ENCODE data around the gene ACTC1.

GRCh38 chr15:34810443-34811129 lies 15.2 kb upstream of the ACTC1 start:
- TF ChIP-seq CTCF (IDR thresholded peaks at IDR 0.05) (no peak), POLR2A (IDR thresholded peaks at IDR 0.05) (no peak)

Data from ovary (tissue), 3 donors.